ENCODE results near the gene RARB. TPM values are rescaled to one million over a fixed set of nuclear protein-coding genes. Genes with fewer than 3 reads are reported as not detected.
A peak's percentile ranks its signal among the peaks of the same experiment; 100 is the strongest.

RARB gene
- total and polyA plus RNA-seq, 9 of the 15 experiments (the other 6 are each of a cell fraction or from before 2014, with no cell fraction given) = 0.15 to 1.3 (median 0.27) TPM

GRCh38 chr3:25597535-25598101 lies 169.6 kb downstream of the RARB start:
- no peak for TF ChIP-seq RBM39 (optimal IDR thresholded peaks at IDR 0.05; ENCODE audit: low read depth, low read length)
- no peak for TF ChIP-seq ZNF12 (CRISPR knock-in tag; IDR thresholded peaks at IDR 0.05)
- peaks cover 45% of the 10 kb centered on the region; the same call in 2 of the 3 replicates for H3K36me3 ChIP-seq (ENCODE audit: control insufficient read depth, insufficient read depth, low read length)
- H3K27me3 ChIP-seq (ENCODE audit: control insufficient read depth in 2 of 2, insufficient read depth in 2 of 2, low read length in 2 of 2) = no peaks in the 10 kb centered on the region
- in situ Hi-C loops (cut with MboI) (no loop called here), intact Hi-C loops (cut with micrococcal nuclease) (no loop called here)
- H3K4me3 ChIP-seq = no peak overlapping the region
- no peaks in the 10 kb centered on the region for H4K20me1 ChIP-seq (replicated peaks; ENCODE audit: control insufficient read depth, insufficient read depth, low read length)
- CTCF ChIA-PET (ENCODE audit: low intra/inter-chr PET ratio) = no interaction called here
- no peak overlapping the region for H3K27ac ChIP-seq (ENCODE audit: extremely low read depth, low read depth, low read length)
- FAIRE-seq (no peak), DNase-seq (ENCODE audit: extremely low read depth in 1 of 4, low spot score in 3 of 4) (no peak), ATAC-seq (no peak)
- H3K9me3 ChIP-seq (replicated peaks; ENCODE audit: control insufficient read depth, insufficient read depth, low read depth, low read length) = no peaks in the 10 kb centered on the region
- no peak overlapping the region for H3K4me2 ChIP-seq (ENCODE audit: insufficient read depth, low read length)
- no TSS peak for BruUV-seq (replicated peaks)
- peaks cover 0 to 4% of the 10 kb centered on the region in 2 experiments; a peak in 2 of 5 replicates for H3K4me1 ChIP-seq (replicated peaks in 1 of 2; ENCODE audit: control insufficient read depth in 2 of 2, insufficient read depth in 2 of 2, low read length in 2 of 2)
- WGBS (ENCODE audit: insufficient coverage, low coverage, missing lambda C conversion rate) = 88% methylated on average over 1 of the region's 1 CpG
- H2AFZ ChIP-seq (ENCODE audit: low read depth, low read length) = no peak overlapping the region
- H3K79me2 ChIP-seq (ENCODE audit: control insufficient read depth, insufficient read depth, low read length) = no peaks in the 10 kb centered on the region
- POLR2A ChIA-PET = no interaction called here
- no peaks in the 10 kb centered on the region for H3K9me1 ChIP-seq (ENCODE audit: control insufficient read depth, insufficient read depth, low read length)
- no peak overlapping the region for H3K9ac ChIP-seq (ENCODE audit: insufficient read depth in 1 of 2, low read depth in 2 of 2, low read length in 2 of 2)

GRCh38 chr3:25603703-25604102 lies 175.6 kb downstream of the RARB start:
- DNase-seq (ENCODE audit: extremely low read depth in 1 of 4, low spot score in 3 of 4) (peak in 1 of 4 experiments; percentile 13), ATAC-seq (peak; percentile 67), FAIRE-seq (no peak)
- ChIA-PET CTCF (ENCODE audit: low intra/inter-chr PET ratio) (no interaction called here), POLR2A (interaction anchor here (1.0 to 2.2 kb wide), 2 partner anchors 11 to 17 kb away, joined by 3 to 6 read pairs; no protein-coding TSS in a partner anchor)
- Histone ChIP-seq H4K20me1 (replicated peaks; ENCODE audit: control insufficient read depth, insufficient read depth, low read length) (no peaks in the 10 kb centered on the region), H3K79me2 (ENCODE audit: control insufficient read depth, insufficient read depth, low read length) (no peaks in the 10 kb centered on the region), H3K27me3 (ENCODE audit: control insufficient read depth in 2 of 2, insufficient read depth in 2 of 2, low read length in 2 of 2) (no peaks in the 10 kb centered on the region), H3K4me1 (replicated peaks in 1 of 2; ENCODE audit: control insufficient read depth in 2 of 2, insufficient read depth in 2 of 2, low read length in 2 of 2) (peaks cover 0 to 10% of the 10 kb centered on the region in 2 experiments; a peak in 3 of 5 replicates), H3K27ac (ENCODE audit: extremely low read depth, low read depth, low read length) (peak overlapping the region; percentile 51; the same call in 2 of the 3 replicates), H3K36me3 (ENCODE audit: control insufficient read depth, insufficient read depth, low read length) (peaks cover 78% of the 10 kb centered on the region), H3K4me3 (no peak overlapping the region), H2AFZ (ENCODE audit: low read depth, low read length) (no peak overlapping the region), H3K4me2 (ENCODE audit: insufficient read depth, low read length) (no peak overlapping the region), H3K9me3 (replicated peaks; ENCODE audit: control insufficient read depth, insufficient read depth, low read depth, low read length) (no peaks in the 10 kb centered on the region), H3K9ac (ENCODE audit: insufficient read depth in 1 of 2, low read depth in 2 of 2, low read length in 2 of 2) (no peak overlapping the region), H3K9me1 (ENCODE audit: control insufficient read depth, insufficient read depth, low read length) (no peaks in the 10 kb centered on the region)
- BruUV-seq (replicated peaks) = no TSS peak
- 19% methylated on average over 1 of the region's 1 CpG for WGBS (ENCODE audit: insufficient coverage, low coverage, missing lambda C conversion rate)
- in situ Hi-C loops (cut with MboI) = no loop called here
- intact Hi-C loops (cut with micrococcal nuclease) = no loop called here
- TF ChIP-seq NR2C2 (CRISPR knock-in tag; IDR thresholded peaks at IDR 0.05) = no peak
- peak; percentile 35; the same call in 1 of the 2 replicates for TF ChIP-seq NR2C2 (tag; IDR thresholded peaks at IDR 0.05)
- peak; percentile 86 for TF ChIP-seq SPI1 (IDR thresholded peaks at IDR 0.05; ENCODE audit: borderline replicate concordance, low read depth, low read length)
- TF ChIP-seq ZNF212 (CRISPR knock-in tag; IDR thresholded peaks at IDR 0.05) = no peak
- peak; percentile 96 for TF ChIP-seq CEBPB (tag; IDR thresholded peaks at IDR 0.05)
- no peak for TF ChIP-seq TAF1 (IDR thresholded peaks at IDR 0.05; ENCODE audit: control insufficient read depth, extremely low read depth, insufficient read depth, low read length, severe bottlenecking)
- 0 out of 2 replicates have a peak, but pooled peaks have one; percentile 58 for TF ChIP-seq ATF6 (CRISPR knock-in tag; IDR thresholded peaks at IDR 0.05)
- no peak for TF ChIP-seq ZFP1 (CRISPR knock-in tag; IDR thresholded peaks at IDR 0.05)
- 0 out of 2 replicates have a peak, but pooled peaks have one; percentile 26 for TF ChIP-seq ZNF395 (CRISPR knock-in tag; IDR thresholded peaks at IDR 0.05)
- TF ChIP-seq CEBPG (CRISPR knock-in tag; IDR thresholded peaks at IDR 0.05) = peak; percentile 83
- TF ChIP-seq CEBPG (tag; conservative IDR thresholded peaks at IDR 0.05 in 1 of 2, IDR thresholded peaks at IDR 0.05 in 1 of 2) = peak; percentile 90 to 98

All from K562 (cell line).